ENCODE measurements around the gene ANAPC13.

- TF ChIP-seq POLR2A (IDR thresholded peaks at IDR 0.05; ENCODE audit: low read depth, low read length) = no peak
- no peak for TF ChIP-seq CTCF (IDR thresholded peaks at IDR 0.05 in 2 of 3, conservative IDR thresholded peaks at IDR 0.05 in 1 of 3; ENCODE audit: control insufficient read depth in 2 of 3, extremely low read depth in 1 of 3, insufficient read depth in 1 of 3, low read depth in 3 of 3, low read length in 3 of 3)
- no peak for TF ChIP-seq SMC3 (IDR thresholded peaks at IDR 0.05; ENCODE audit: borderline replicate concordance, low read length)
- no peak for TF ChIP-seq MXI1 (IDR thresholded peaks at IDR 0.05; ENCODE audit: low read depth, low read length)
- no peak for TF ChIP-seq USF2 (IDR thresholded peaks at IDR 0.05; ENCODE audit: borderline replicate concordance, low read depth, low read length)
- TF ChIP-seq BCLAF1 (IDR thresholded peaks at IDR 0.05) = no peak
- TF ChIP-seq CBFB (IDR thresholded peaks at IDR 0.05; ENCODE audit: low read depth) = no peak
- TF ChIP-seq MYC (IDR thresholded peaks at IDR 0.05; ENCODE audit: insufficient read depth, insufficient read length, insufficient replicate concordance, low read length, severe bottlenecking) = no peak
- no peak for TF ChIP-seq ZBTB40 (IDR thresholded peaks at IDR 0.05; ENCODE audit: borderline replicate concordance)
Measured at GRCh38 chr3:134468519-134468918, 17.3 kb downstream of the ANAPC13 start.
